ENCODE measurements around the gene PSKH1. TPM values are rescaled to one million over a fixed set of nuclear protein-coding genes. Genes with fewer than 3 reads are reported as not detected.
A peak's percentile ranks its signal among the peaks of the same experiment; 100 is the strongest.

The PSKH1 gene
- total and polyA plus RNA-seq, 10 of the 15 experiments (the other 5 are each of a cell fraction or from before 2014, with no cell fraction given): 0.63 to 20.4 (median 7.8) TPM

DNA sequence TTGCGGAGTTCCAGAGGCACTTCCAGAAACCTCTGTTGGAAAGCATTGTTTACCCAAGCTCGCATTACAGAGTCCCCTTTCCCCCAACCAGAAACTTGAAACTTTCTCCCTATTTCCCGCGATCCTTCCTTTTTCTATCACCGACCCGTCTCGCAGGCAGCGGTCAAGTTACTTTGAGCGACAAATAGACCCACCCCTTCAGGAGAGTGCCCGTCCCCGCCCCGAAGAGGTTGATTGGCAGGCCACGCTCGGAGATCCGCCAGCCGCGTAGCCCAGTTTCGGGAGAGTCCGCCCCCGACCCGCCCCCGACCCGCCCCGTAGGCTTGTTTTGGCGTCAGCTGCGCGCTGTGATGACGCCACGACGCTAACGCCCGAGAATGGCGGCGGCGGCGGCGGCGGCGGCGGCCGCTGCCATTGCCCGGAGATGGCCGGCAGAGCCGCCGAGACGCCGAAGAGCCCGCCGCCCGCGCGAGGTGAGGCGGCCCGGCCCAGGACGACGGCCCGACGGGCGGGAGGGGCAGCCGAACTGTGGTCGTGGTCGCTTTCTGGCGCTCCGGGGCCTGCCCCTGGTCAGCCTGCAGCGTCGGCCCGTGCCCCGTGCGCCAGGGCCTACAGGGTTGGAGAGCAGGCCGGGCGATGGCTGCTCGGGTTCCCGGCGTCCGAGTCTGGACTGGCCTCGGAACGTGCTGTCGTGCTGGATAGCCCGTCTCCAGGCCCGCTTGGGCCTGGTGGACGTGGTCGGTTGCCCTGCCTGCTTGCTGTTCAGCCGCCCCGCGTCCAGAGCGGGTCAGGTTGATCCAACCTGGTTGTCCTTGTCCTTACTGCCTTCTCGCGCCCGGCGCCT lies at the start of gene PSKH1 (continued):
- TF ChIP-seq MYC (IDR thresholded peaks at IDR 0.05; ENCODE audit: insufficient read depth, insufficient read length, insufficient replicate concordance, low read length, severe bottlenecking) (no peak), BHLHE40 (IDR thresholded peaks at IDR 0.05; ENCODE audit: borderline replicate concordance in 1 of 2, low read depth in 2 of 2, low read length in 1 of 2) (peak in 1 of 2 experiments; percentile 82; a peak in 2 of 4 replicates), CBFB (IDR thresholded peaks at IDR 0.05; ENCODE audit: low read depth) (no peak), RBBP5 (conservative IDR thresholded peaks at IDR 0.05) (no peak), USF2 (IDR thresholded peaks at IDR 0.05; ENCODE audit: borderline replicate concordance, low read depth, low read length) (no peak), EP300 (IDR thresholded peaks at IDR 0.05; ENCODE audit: borderline replicate concordance in 1 of 2, control insufficient read depth in 1 of 2, low read depth in 2 of 2, low read length in 2 of 2) (no peak), BCLAF1 (IDR thresholded peaks at IDR 0.05) (no peak), NFYB (IDR thresholded peaks at IDR 0.05; ENCODE audit: insufficient read depth, low read depth, low read length) (peak; percentile 45; the same call in 1 of the 2 replicates), TARDBP (IDR thresholded peaks at IDR 0.05; ENCODE audit: borderline replicate concordance) (no peak), CEBPB (IDR thresholded peaks at IDR 0.05; ENCODE audit: borderline replicate concordance in 1 of 2, low read depth in 2 of 2, low read length in 2 of 2) (no peak), SRF (IDR thresholded peaks at IDR 0.05; ENCODE audit: low read depth in 2 of 2, low read length in 2 of 2) (peak in 1 of 2 experiments; percentile 82; a peak in 2 of 4 replicates), POLR2AphosphoS2 (IDR thresholded peaks at IDR 0.05; ENCODE audit: low read depth, low read length) (no peak), MEF2A (IDR thresholded peaks at IDR 0.05; ENCODE audit: insufficient read depth, low read depth, low read length) (no peak), ATF7 (IDR thresholded peaks at IDR 0.05; ENCODE audit: low read depth) (no peak), E2F4 (IDR thresholded peaks at IDR 0.05; ENCODE audit: low read depth, low read length) (no peak), PML (IDR thresholded peaks at IDR 0.05; ENCODE audit: low read length) (no peak), KAT2A (conservative IDR thresholded peaks at IDR 0.05; ENCODE audit: control insufficient read depth, low read depth, low read length) (no peak)
- TF ChIP-seq, protein P1, sequence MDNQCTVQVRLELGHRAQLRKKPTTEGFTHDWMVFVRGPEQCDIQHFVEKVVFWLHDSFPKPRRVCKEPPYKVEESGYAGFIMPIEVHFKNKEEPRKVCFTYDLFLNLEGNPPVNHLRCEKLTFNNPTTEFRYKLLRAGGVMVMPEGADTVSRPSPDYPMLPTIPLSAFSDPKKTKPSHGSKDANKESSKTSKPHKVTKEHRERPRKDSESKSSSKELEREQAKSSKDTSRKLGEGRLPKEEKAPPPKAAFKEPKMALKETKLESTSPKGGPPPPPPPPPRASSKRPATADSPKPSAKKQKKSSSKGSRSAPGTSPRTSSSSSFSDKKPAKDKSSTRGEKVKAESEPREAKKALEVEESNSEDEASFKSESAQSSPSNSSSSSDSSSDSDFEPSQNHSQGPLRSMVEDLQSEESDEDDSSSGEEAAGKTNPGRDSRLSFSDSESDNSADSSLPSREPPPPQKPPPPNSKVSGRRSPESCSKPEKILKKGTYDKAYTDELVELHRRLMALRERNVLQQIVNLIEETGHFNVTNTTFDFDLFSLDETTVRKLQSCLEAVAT (IDR thresholded peaks at IDR 0.05): no peak
- TF ChIP-seq, protein P2, sequence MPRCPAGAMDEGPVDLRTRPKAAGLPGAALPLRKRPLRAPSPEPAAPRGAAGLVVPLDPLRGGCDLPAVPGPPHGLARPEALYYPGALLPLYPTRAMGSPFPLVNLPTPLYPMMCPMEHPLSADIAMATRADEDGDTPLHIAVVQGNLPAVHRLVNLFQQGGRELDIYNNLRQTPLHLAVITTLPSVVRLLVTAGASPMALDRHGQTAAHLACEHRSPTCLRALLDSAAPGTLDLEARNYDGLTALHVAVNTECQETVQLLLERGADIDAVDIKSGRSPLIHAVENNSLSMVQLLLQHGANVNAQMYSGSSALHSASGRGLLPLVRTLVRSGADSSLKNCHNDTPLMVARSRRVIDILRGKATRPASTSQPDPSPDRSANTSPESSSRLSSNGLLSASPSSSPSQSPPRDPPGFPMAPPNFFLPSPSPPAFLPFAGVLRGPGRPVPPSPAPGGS (IDR thresholded peaks at IDR 0.05; ENCODE audit: borderline replicate concordance, insufficient read depth, low read depth, low read length, poor library complexity, severe bottlenecking): peak; percentile 46
